ENCODE data around the gene AQP3.

AQP3 gene

DNA sequence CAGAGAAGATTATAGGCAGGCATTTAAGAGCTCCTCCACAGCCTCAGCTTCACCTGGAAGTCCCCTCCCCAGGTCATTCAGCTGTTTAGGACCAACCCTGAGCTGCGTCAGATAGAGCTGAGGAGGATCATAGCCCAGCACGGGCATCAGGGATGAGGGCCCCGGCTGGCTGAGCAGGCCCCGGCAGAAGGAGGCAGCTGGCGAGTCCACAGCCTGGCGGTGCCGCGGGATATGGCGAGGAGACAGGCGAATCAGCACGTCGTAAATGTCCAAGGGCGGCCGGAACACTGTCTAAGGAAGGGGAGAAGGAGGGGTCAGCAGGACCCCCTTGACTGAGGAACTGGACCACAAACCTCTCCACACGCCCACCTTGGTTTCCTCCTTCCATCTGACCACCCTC is 15.8 kb upstream of the AQP3 start:
- TF ChIP-seq ZBTB7A (IDR thresholded peaks at IDR 0.05; ENCODE audit: low read depth) (no peak), EP300 (IDR thresholded peaks at IDR 0.05; ENCODE audit: borderline replicate concordance) (no peak), TCF12 (IDR thresholded peaks at IDR 0.05; ENCODE audit: low read depth) (no peak), RAD21 (IDR thresholded peaks at IDR 0.05; ENCODE audit: low read depth) (no peak), CREB1 (IDR thresholded peaks at IDR 0.05; ENCODE audit: low read depth) (no peak), TEAD4 (IDR thresholded peaks at IDR 0.05) (no peak), EGR1 (IDR thresholded peaks at IDR 0.05) (no peak), NFIC (IDR thresholded peaks at IDR 0.05) (no peak), CEBPB (IDR thresholded peaks at IDR 0.05) (no peak), TAF1 (IDR thresholded peaks at IDR 0.05; ENCODE audit: low read depth) (no peak), FOXM1 (IDR thresholded peaks at IDR 0.05; ENCODE audit: borderline replicate concordance, low read depth) (no peak), YY1 (IDR thresholded peaks at IDR 0.05; ENCODE audit: low read depth) (no peak)
- TF ChIP-seq, protein P1, sequence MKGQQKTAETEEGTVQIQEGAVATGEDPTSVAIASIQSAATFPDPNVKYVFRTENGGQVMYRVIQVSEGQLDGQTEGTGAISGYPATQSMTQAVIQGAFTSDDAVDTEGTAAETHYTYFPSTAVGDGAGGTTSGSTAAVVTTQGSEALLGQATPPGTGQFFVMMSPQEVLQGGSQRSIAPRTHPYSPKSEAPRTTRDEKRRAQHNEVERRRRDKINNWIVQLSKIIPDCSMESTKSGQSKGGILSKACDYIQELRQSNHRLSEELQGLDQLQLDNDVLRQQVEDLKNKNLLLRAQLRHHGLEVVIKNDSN (IDR thresholded peaks at IDR 0.05), result no peak
- TF ChIP-seq, protein P2, sequence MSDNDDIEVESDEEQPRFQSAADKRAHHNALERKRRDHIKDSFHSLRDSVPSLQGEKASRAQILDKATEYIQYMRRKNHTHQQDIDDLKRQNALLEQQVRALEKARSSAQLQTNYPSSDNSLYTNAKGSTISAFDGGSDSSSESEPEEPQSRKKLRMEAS (IDR thresholded peaks at IDR 0.05), result no peak
- TF ChIP-seq, protein P3, sequence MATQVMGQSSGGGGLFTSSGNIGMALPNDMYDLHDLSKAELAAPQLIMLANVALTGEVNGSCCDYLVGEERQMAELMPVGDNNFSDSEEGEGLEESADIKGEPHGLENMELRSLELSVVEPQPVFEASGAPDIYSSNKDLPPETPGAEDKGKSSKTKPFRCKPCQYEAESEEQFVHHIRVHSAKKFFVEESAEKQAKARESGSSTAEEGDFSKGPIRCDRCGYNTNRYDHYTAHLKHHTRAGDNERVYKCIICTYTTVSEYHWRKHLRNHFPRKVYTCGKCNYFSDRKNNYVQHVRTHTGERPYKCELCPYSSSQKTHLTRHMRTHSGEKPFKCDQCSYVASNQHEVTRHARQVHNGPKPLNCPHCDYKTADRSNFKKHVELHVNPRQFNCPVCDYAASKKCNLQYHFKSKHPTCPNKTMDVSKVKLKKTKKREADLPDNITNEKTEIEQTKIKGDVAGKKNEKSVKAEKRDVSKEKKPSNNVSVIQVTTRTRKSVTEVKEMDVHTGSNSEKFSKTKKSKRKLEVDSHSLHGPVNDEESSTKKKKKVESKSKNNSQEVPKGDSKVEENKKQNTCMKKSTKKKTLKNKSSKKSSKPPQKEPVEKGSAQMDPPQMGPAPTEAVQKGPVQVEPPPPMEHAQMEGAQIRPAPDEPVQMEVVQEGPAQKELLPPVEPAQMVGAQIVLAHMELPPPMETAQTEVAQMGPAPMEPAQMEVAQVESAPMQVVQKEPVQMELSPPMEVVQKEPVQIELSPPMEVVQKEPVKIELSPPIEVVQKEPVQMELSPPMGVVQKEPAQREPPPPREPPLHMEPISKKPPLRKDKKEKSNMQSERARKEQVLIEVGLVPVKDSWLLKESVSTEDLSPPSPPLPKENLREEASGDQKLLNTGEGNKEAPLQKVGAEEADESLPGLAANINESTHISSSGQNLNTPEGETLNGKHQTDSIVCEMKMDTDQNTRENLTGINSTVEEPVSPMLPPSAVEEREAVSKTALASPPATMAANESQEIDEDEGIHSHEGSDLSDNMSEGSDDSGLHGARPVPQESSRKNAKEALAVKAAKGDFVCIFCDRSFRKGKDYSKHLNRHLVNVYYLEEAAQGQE (IDR thresholded peaks at IDR 0.05; ENCODE audit: low read depth), result no peak

DNA sequence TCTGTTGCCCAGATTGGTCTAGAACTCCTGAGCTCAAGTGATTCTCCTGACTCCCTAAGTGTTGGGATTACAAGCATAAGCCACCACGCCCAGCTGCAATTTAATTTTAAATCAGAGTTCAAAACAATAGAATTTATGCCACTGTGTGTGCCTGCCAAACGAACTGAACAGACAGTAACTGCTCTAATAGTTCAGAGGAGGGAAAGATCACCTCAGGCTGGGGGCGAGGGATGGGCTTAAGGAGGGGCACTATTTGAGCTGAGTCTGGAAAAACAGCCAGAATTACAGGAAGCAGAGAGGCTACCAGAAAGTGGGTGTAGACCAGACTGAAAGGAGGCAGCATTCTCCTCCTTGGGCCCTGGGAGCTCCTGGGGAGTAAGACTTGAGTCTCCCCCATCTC is 14.1 kb upstream of the AQP3 start:
- TF ChIP-seq TEAD4 (IDR thresholded peaks at IDR 0.05) (no peak), FOXM1 (IDR thresholded peaks at IDR 0.05; ENCODE audit: borderline replicate concordance, low read depth) (no peak), ZBTB7A (IDR thresholded peaks at IDR 0.05; ENCODE audit: low read depth) (no peak), NFIC (IDR thresholded peaks at IDR 0.05) (no peak)

DNA sequence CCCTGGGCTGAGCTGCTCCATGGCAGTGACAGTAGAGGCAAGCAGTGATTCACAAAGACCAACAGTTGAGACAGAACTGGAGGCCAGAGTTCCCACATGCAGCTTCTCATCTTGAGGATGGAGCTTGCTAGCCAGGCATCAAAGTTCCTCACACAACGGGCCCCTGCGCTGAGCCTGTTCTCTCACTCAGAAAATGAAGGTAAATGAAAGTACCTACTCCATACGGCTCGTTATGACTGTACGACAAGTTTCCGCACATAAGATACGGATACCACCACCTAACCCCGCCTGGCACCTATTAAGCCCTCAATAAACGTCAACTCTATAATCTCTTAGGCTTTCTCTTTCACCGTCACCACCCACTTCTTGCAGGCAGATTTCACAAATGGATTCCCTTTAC is 13.5 kb upstream of the AQP3 start:
- TF ChIP-seq CEBPB (IDR thresholded peaks at IDR 0.05), result no peak
- TF ChIP-seq, protein P3 (IDR thresholded peaks at IDR 0.05; ENCODE audit: low read depth), result no peak
- no peak for TF ChIP-seq FOXM1 (IDR thresholded peaks at IDR 0.05; ENCODE audit: borderline replicate concordance, low read depth)
- TF ChIP-seq TAF1 (IDR thresholded peaks at IDR 0.05; ENCODE audit: low read depth), result no peak
- TF ChIP-seq, protein P1 (IDR thresholded peaks at IDR 0.05), result no peak
- TF ChIP-seq, protein P2 (IDR thresholded peaks at IDR 0.05), result no peak
- TF ChIP-seq CREB1 (IDR thresholded peaks at IDR 0.05; ENCODE audit: low read depth), result no peak
- TF ChIP-seq EGR1 (IDR thresholded peaks at IDR 0.05), result no peak
- TF ChIP-seq NFIC (IDR thresholded peaks at IDR 0.05), result no peak
- TF ChIP-seq RAD21 (IDR thresholded peaks at IDR 0.05; ENCODE audit: low read depth), result no peak
- TF ChIP-seq EP300 (IDR thresholded peaks at IDR 0.05; ENCODE audit: borderline replicate concordance), result no peak
- no peak for TF ChIP-seq TEAD4 (IDR thresholded peaks at IDR 0.05)

DNA sequence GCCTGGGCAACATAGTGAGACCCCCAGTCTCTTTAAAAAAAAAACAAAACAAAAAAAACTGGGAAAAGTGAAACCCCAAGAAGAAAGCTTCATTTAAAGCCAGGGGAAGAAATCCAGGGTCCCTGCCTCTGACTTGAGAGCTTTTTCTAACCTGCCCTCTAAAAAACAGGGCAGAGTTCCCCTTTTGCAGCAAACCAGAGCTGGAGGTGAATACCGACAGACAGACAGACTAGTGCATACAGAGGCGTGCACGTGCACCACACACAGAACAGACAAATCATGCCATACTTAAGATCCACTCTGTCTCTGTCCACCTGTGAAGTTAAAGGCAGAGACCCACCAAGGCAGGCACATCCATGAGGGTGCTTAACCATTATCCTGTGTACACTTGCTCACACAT is 11.7 kb upstream of the AQP3 start:
- no peak for TF ChIP-seq CEBPB (IDR thresholded peaks at IDR 0.05)
- TF ChIP-seq RAD21 (IDR thresholded peaks at IDR 0.05; ENCODE audit: low read depth), result no peak
- TF ChIP-seq ZBTB7A (IDR thresholded peaks at IDR 0.05; ENCODE audit: low read depth), result no peak
- TF ChIP-seq TCF12 (IDR thresholded peaks at IDR 0.05; ENCODE audit: low read depth), result no peak
- TF ChIP-seq, protein P1 (IDR thresholded peaks at IDR 0.05), result no peak
- TF ChIP-seq, protein P3 (IDR thresholded peaks at IDR 0.05; ENCODE audit: low read depth), result no peak
- TF ChIP-seq TAF1 (IDR thresholded peaks at IDR 0.05; ENCODE audit: low read depth), result no peak
- TF ChIP-seq, protein P2 (IDR thresholded peaks at IDR 0.05), result no peak
- TF ChIP-seq TEAD4 (IDR thresholded peaks at IDR 0.05), result no peak
- TF ChIP-seq CREB1 (IDR thresholded peaks at IDR 0.05; ENCODE audit: low read depth), result no peak
- TF ChIP-seq YY1 (IDR thresholded peaks at IDR 0.05; ENCODE audit: low read depth), result no peak
- TF ChIP-seq FOXM1 (IDR thresholded peaks at IDR 0.05; ENCODE audit: borderline replicate concordance, low read depth), result no peak
- no peak for TF ChIP-seq EP300 (IDR thresholded peaks at IDR 0.05; ENCODE audit: borderline replicate concordance)
- TF ChIP-seq NFIC (IDR thresholded peaks at IDR 0.05), result no peak
- TF ChIP-seq EGR1 (IDR thresholded peaks at IDR 0.05), result no peak

Data from Ishikawa (cell line).